K562 (cell line): ENCODE results near the gene CNOT4. TPM values are rescaled to one million over a fixed set of nuclear protein-coding genes. Genes with fewer than 3 reads are reported as not detected.

Experiments
- ATAC-seq: fragments of 200-7000 bp; cut with Tn5 transposase; 3 replicates; pipeline ENCODE4 v1.9.1; 2020; ENCODE audit warnings: moderate library complexity
- BruUV-seq: library from RNA; stranded (reverse); fragments of 400-500 nt; replicated peaks from 2 replicates; lab custom pipeline; 2021; lab: Mats Ljungman, UMichigan
- CTCF ChIA-PET: fragments of 300-600 bp; formaldehyde crosslinking; extraction: SDS; loops from one replicate; lab custom pipeline; 2021; ENCODE audit warnings: low intra/inter-chr PET ratio; lab: Yijun Ruan, JAX
- POLR2A ChIA-PET: fragments of 300-600, 350-650 bp; sonication (Branson Sonifier 250); formaldehyde crosslinking; extraction: SDS; loops from one replicate; lab custom pipeline; 2021; ENCODE audit warnings: antibody characterized with exemption, inconsistent platforms; lab: Yijun Ruan, JAX
- DNase-seq, 4 experiments: peaks; one replicate each; pipeline versions ENCODE4 v3.0.0 to v3.0.0-alpha.2; 2011 to 2018; ENCODE audit warnings: low spot score in 3 of 4, mixed read lengths in 3 of 4; ENCODE audit errors: extremely low read depth in 1 of 4
- FAIRE-seq: peaks from 2 replicates; lab custom pipeline; 2011; peaks lifted over from hg19 to GRCh38; lab: Jason Lieb, UNC
- H2AFZ ChIP-seq: 2 replicates; pipeline ENCODE4 v1.6.0; 2011; ENCODE audit warnings: low read depth, low read length, control low read depth, inconsistent platforms
- H3K27ac ChIP-seq: fragments of 200-600 bp; 3 replicates; pipeline ENCODE4 v1.8.0; 2011; ENCODE audit warnings: low read depth, mild to moderate bottlenecking, control low read depth, inconsistent platforms, low read length, moderate library complexity, mixed read lengths; ENCODE audit errors: extremely low read depth
- H3K27me3 ChIP-seq, 2 experiments: fragments of 300-600 bp in 1 of 2; 2 replicates in 1 of 2; 3 replicates in 1 of 2; pipeline versions ENCODE4 v1.6.0 to v1.8.0; 2011; ENCODE audit warnings: inconsistent platforms in 2 of 2, low read length in 2 of 2, mild to moderate bottlenecking in 1 of 2, mixed read lengths in 1 of 2, moderate library complexity in 1 of 2; ENCODE audit not compliant: control insufficient read depth in 2 of 2, insufficient read depth in 2 of 2
- H3K36me3 ChIP-seq: fragments of 300-600 bp; 3 replicates; pipeline ENCODE4 v1.8.0; 2011; ENCODE audit warnings: mild to moderate bottlenecking, low read length, inconsistent platforms; ENCODE audit not compliant: control insufficient read depth, insufficient read depth
- H3K4me1 ChIP-seq, 2 experiments: fragments of 200-600 bp in 1 of 2; replicated peaks in 1 of 2; 2 replicates in 1 of 2; 3 replicates in 1 of 2; pipeline versions ENCODE4 v1.5.1 to v1.8.0; 2011; ENCODE audit warnings: inconsistent platforms in 2 of 2, low read length in 2 of 2, mild to moderate bottlenecking in 1 of 2, mixed read lengths in 1 of 2, moderate library complexity in 1 of 2; ENCODE audit not compliant: control insufficient read depth in 2 of 2, insufficient read depth in 2 of 2
- H3K4me2 ChIP-seq: 2 replicates; pipeline ENCODE4 v1.6.1; 2011; ENCODE audit warnings: low read length, control low read depth, inconsistent platforms, mixed read lengths; ENCODE audit not compliant: insufficient read depth
- H3K4me3 ChIP-seq: fragments of 200-600 bp; sonication (generic), shearing (Covaris generic); 2 replicates; pipeline ENCODE4 v1.5.1; 2016; ENCODE audit warnings: control low read depth, inconsistent platforms
- H3K79me2 ChIP-seq: fragments of 200-600 bp; 3 replicates; pipeline ENCODE4 v1.8.0; 2011; ENCODE audit warnings: low read length, inconsistent platforms; ENCODE audit not compliant: control insufficient read depth, insufficient read depth
- H3K9ac ChIP-seq, 2 experiments: 2 replicates each; pipeline versions ENCODE4 v1.6.0 to v1.6.1; 2011; ENCODE audit warnings: low read depth in 2 of 2, low read length in 2 of 2, control low read depth in 1 of 2, inconsistent platforms in 1 of 2, mild to moderate bottlenecking in 1 of 2, mixed read lengths in 1 of 2; ENCODE audit not compliant: insufficient read depth in 1 of 2
- H3K9me1 ChIP-seq: one replicate; pipeline ENCODE4 v1.6.0; 2011; ENCODE audit warnings: inconsistent platforms, mild to moderate bottlenecking, low read length, moderate library complexity; ENCODE audit not compliant: control insufficient read depth, insufficient read depth
- H3K9me3 ChIP-seq: replicated peaks from 2 replicates; pipeline ENCODE4 v1.5.1; 2011; ENCODE audit warnings: low read depth, low read length, inconsistent platforms; ENCODE audit not compliant: control insufficient read depth, insufficient read depth
- H4K20me1 ChIP-seq: replicated peaks from 2 replicates; pipeline ENCODE4 v1.6.1; 2011; ENCODE audit warnings: low read length, inconsistent platforms, mixed read lengths; ENCODE audit not compliant: control insufficient read depth, insufficient read depth
- ETV5 ChIP-seq: sonication (generic); formaldehyde crosslinking; IDR thresholded peaks from 2 replicates; pipeline ENCODE4 v1.4.0; 2020; ENCODE audit warnings: low read depth, mild to moderate bottlenecking, missing genetic modification reagents
- MITF ChIP-seq: IDR thresholded peaks from 2 replicates; pipeline ENCODE4 v1.6.1; 2014; ENCODE audit warnings: antibody characterized with exemption
- MTA1 ChIP-seq: fragments of 450-650 bp; IDR thresholded peaks from 2 replicates; pipeline ENCODE4 v1.6.1; 2017; ENCODE audit warnings: borderline replicate concordance
- NCOA2 ChIP-seq, 2 experiments: fragments of 450-650 bp; IDR thresholded peaks; 2 replicates each; pipeline ENCODE4 v1.6.1; 2018; ENCODE audit warnings: mild to moderate bottlenecking in 2 of 2, moderate library complexity in 1 of 2; ENCODE audit not compliant: partially characterized antibody in 2 of 2
- PCBP2 ChIP-seq: fragments of 200-400 bp; formaldehyde crosslinking; IDR thresholded peaks from 2 replicates; pipeline ENCODE4 v1.6.1; 2018; ENCODE audit warnings: low read length, low read depth, mild to moderate bottlenecking, moderate library complexity; ENCODE audit not compliant: poor library complexity, severe bottlenecking
- TCFL5 ChIP-seq: fragments of 250-450 bp; sonication (Bioruptor Pico); conservative IDR thresholded peaks from 2 replicates; pipeline ENCODE4 v1.6.1; 2021; ENCODE audit warnings: mild to moderate bottlenecking, moderate library complexity, matching md5 sums
- ZBTB8A ChIP-seq: fragments of 450-650 bp; IDR thresholded peaks from 2 replicates; pipeline ENCODE4 v1.6.1; 2018; ENCODE audit warnings: mild to moderate bottlenecking, moderate library complexity; ENCODE audit not compliant: partially characterized antibody
- ZNF717 ChIP-seq: fragments of 250-450 bp; sonication (Bioruptor Pico); IDR thresholded peaks from 2 replicates; pipeline ENCODE4 v1.5.0; 2021
- WGBS: fragments of 100-300 bp; shearing (Covaris generic); methylation state at CpG from one replicate; pipeline ENCODE4 v1.1.6; 2016; ENCODE audit warnings: low coverage, mixed read lengths; ENCODE audit not compliant: insufficient coverage; ENCODE audit errors: missing lambda C conversion rate; 5-methylcytosine and 5-hydroxymethylcytosine counted together
- in situ Hi-C: fragments of 300-500 bp; cut with MboI; formaldehyde crosslinking; loops from 4 replicates; pipeline ENCODE4 v1.15.0; 2018; ENCODE audit warnings: inconsistent platforms, mixed read lengths
- intact Hi-C: fragments of 100-400 bp; cut with micrococcal nuclease; formaldehyde crosslinking; loops from 2 replicates; pipeline ENCODE4 v1.14.2; 2022
- polyA plus RNA-seq, 8 experiments: library from polyadenylated mRNA; depleted of rRNA in 4 of 8; stranded (reverse) in 5 of 8; unstranded in 3 of 8; fragments of >200 nt; fragmentation: Nextera tagmentation in 2 of 8; fragmentation: Illumina TruSeq in 1 of 8; extraction: Ambion mirVana in 2 of 8; extraction: Trizol in 1 of 8; gene quantifications; 2 replicates each; pipeline versions ENCODE4 v1.2.1 to v1.2.3, GENCODE V29; 2011 to 2014; ENCODE audit warnings: inconsistent platforms in 1 of 8, missing spikeins in 1 of 8
- total RNA-seq, 7 experiments: library from RNA; depleted of rRNA in 6 of 7; stranded (reverse); fragments of >200 nt in 6 of 7; fragmentation: Illumina TruSeq in 2 of 7; extraction: Trizol in 2 of 7; gene quantifications; 2 replicates each; pipeline versions ENCODE4 v1.2.1 to v1.2.3, GENCODE V29; 2011 to 2021; ENCODE audit warnings: low replicate concordance in 1 of 7

Gene CNOT4
- total and polyA plus RNA-seq, 9 of the 15 experiments (the other 6 are each of a cell fraction or from before 2014, with no cell fraction given): 8.6 to 24.1 (median 15.4) TPM

GRCh38 chr7:135492151-135492550 lies 17.8 kb downstream of the CNOT4 start:
- no peak for FAIRE-seq
- intact Hi-C loops: loop anchor here (5.0 kb wide), 1 partner anchor 80 kb away; no protein-coding TSS in a partner anchor
- H3K27ac ChIP-seq: no peak overlapping the region
- peaks cover 14% of the 10 kb centered on the region for H4K20me1 ChIP-seq
- no peak for DNase-seq
- CTCF ChIA-PET: no interaction called here
- no peak overlapping the region for H2AFZ ChIP-seq
- no peak overlapping the region for H3K9ac ChIP-seq
- H3K9me3 ChIP-seq: no peaks in the 10 kb centered on the region
- POLR2A ChIA-PET: interaction anchor here (0.6 to 0.7 kb wide), 3 partner anchors 10 to 24 kb away, joined by 3 read pairs; no protein-coding TSS in a partner anchor
- in situ Hi-C loops: no loop called here
- H3K4me1 ChIP-seq: peaks cover 11 to 18% of the 10 kb centered on the region in 2 experiments
- H3K79me2 ChIP-seq: peaks cover 88% of the 10 kb centered on the region
- no peaks in the 10 kb centered on the region for H3K27me3 ChIP-seq
- no peak for ATAC-seq
- no peak overlapping the region for H3K4me3 ChIP-seq
- no TSS peak for BruUV-seq
- H3K36me3 ChIP-seq: no peaks in the 10 kb centered on the region
- TF ChIP-seq ZBTB8A: no peak
- no peak for TF ChIP-seq ZNF717
- no peak for TF ChIP-seq MTA1
- TF ChIP-seq ETV5 (CRISPR knock-in tag): no peak
- no peak for TF ChIP-seq MITF
- TF ChIP-seq TCFL5 (CRISPR knock-in tag): no peak
- TF ChIP-seq PCBP2: no peak
- no peak for TF ChIP-seq NCOA2 (IDR thresholded peaks at IDR 0.05; ENCODE audit: partially characterized antibody in 2 of 2)
- H3K4me2 ChIP-seq: no peak overlapping the region
- no peaks in the 10 kb centered on the region for H3K9me1 ChIP-seq
- WGBS: 61% methylated on average over 4 of the region's 4 CpGs
